Sigmoid colon (tissue), 7 donors: ENCODE data around the gene PEX11B. TPM values are rescaled to one million over a fixed set of nuclear protein-coding genes. Genes with fewer than 3 reads are reported as not detected.
A peak's percentile ranks its signal among the peaks of the same experiment; 100 is the strongest.

Experiments
- DNase-seq: peaks from one replicate; pipeline ENCODE4 v3.0.0-alpha.2; 2019
- H3K27ac ChIP-seq, 4 donors: fragments of 200-600 bp; sonication (generic); one replicate each; pipeline ENCODE4 v1.5.1; 2016 to 2019; ENCODE audit warnings: mild to moderate bottlenecking in 1 of 4
- H3K27me3 ChIP-seq, 3 donors: fragments of 200-600 bp; sonication (generic); one replicate each; pipeline ENCODE4 v1.5.1; 2019; ENCODE audit warnings: mild to moderate bottlenecking in 1 of 3
- H3K36me3 ChIP-seq, 4 donors: fragments of 200-600 bp; sonication (generic); one replicate each; pipeline ENCODE4 v1.5.1; 2016 to 2019
- H3K4me1 ChIP-seq, 4 donors: fragments of 200-600 bp; sonication (generic); one replicate each; pipeline ENCODE4 v1.5.1; 2017 to 2019
- H3K4me3 ChIP-seq, 4 donors: fragments of 200-600 bp; sonication (generic); one replicate each; pipeline ENCODE4 v1.5.1; 2017 to 2019; ENCODE audit warnings: mild to moderate bottlenecking in 2 of 4, moderate library complexity in 1 of 4
- H3K9me3 ChIP-seq, 4 donors: fragments of 200-600 bp in 3 of 4; sonication (generic) in 3 of 4; one replicate each; pipeline versions ENCODE4 v1.5.1 to v1.6.1; 2013 to 2019
- EP300 ChIP-seq, 4 donors: sonication (generic); formaldehyde crosslinking; IDR thresholded peaks; one replicate each; pipeline ENCODE4 v1.6.1; 2017; ENCODE audit warnings: antibody characterized with exemption in 4 of 4
- POLR2A ChIP-seq, 2 donors: fragments of 450-650 bp; IDR thresholded peaks; one replicate each; pipeline ENCODE4 v1.6.1; 2016; ENCODE audit warnings: antibody characterized with exemption in 2 of 2, mild to moderate bottlenecking in 2 of 2, moderate library complexity in 2 of 2
- POLR2AphosphoS5 ChIP-seq, 4 donors: sonication (generic); formaldehyde crosslinking; IDR thresholded peaks; one replicate each; pipeline ENCODE4 v1.6.1; 2017; ENCODE audit warnings: antibody characterized with exemption in 4 of 4
- WGBS, 2 donors: extraction: QIAGEN DNeasy Blood & Tissue Kit; methylation state at CpG; one replicate each; pipeline ENCODE4 v1.1.7; 2013; 5-methylcytosine and 5-hydroxymethylcytosine counted together
- intact Hi-C: fragments of 100-400 bp; cut with DNase I; formaldehyde crosslinking; loops from one replicate; pipeline ENCODE4 v1.15.1; 2023
- polyA plus RNA-seq, 3 donors: library from polyadenylated mRNA; stranded (reverse); fragments of 200-250 nt; gene quantifications; one replicate each; pipeline ENCODE4 v1.2.3, GENCODE V29; 2013
- total RNA-seq, 4 donors: library from RNA; depleted of rRNA; stranded (reverse); fragments of >200 nt; gene quantifications; one replicate each; pipeline ENCODE4 v1.1.0, GENCODE V29; 2016
- TF ChIP-seq, protein P1 (sequence below), 4 experiments: fragments of 450-650 bp in 3 of 4; fragments of 200-600 bp in 1 of 4; IDR thresholded peaks; one replicate each; pipeline ENCODE4 v1.5.1; 2016 to 2019; ENCODE audit warnings: antibody characterized with exemption in 4 of 4, mild to moderate bottlenecking in 3 of 4, moderate library complexity in 2 of 4
- donor health status: healthy with polysubstance abuse.
- donor health status: Bipolar disorder and iron deficiency.
- donor health status: healthy.

The PEX11B gene
- total and polyA plus RNA-seq, 7 donors, result 20.2 to 41.8 (median 22.5) TPM

DNA sequence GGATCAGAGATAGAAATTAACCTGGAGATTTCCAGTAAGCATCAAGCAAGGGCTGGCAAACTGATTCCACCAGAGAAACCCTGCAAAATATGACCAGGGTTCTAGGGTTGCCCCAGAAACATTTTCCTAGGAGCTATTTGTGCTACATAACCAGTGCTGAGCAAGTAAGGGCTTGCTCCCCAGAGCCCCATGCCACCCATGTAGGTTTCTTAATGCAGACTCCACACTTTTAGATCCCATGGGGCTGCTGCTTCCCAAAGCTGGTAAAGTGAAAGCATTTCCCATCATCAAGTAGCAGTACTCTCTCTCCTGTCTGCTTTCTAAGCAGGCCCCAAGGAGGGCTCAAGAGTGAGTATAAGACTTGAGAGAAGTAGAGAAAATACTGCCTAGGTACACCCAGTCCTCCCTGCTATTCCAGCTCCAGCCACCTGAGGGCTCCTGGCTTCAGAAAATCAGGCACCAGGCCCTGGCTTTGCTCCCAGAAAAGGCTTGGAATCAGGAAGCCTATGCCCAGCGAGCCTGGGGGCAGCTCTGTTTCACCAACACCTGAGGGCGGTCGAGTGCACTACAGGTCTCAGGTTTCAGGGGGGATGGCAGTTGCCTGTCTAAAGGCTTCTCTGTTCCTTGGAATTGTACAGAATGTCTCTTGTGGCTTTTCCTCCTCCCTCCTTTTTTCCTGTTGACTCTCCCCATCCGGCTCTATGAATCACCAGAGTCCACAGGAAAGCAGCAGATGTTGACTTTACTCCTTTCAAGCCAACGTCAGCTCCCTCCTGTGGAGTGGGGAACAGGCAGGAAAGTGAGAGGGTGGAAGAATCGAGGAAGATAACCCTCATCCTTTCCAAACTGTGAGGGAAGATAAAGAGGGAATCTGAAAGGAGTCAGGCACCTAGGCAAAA lies 26.7 kb downstream of the PEX11B start:
- peaks cover 0 to 21% (median 18%) of the 10 kb centered on the region in 4 donors for H3K4me1 ChIP-seq
- peak overlapping the region in 2 of 4 donors; percentile 14 to 24 for H3K4me3 ChIP-seq
- intact Hi-C loops, result loop anchor here (1.0 to 5.0 kb wide), 4 partner anchors 18 to 121 kb away; partner anchors contain the start of genes ITGA10 and PIAS3
- DNase-seq, result peak; percentile 98
- no peaks in the 10 kb centered on the region for H3K36me3 ChIP-seq
- 4 to 20% methylated on average over 6 of the region's 6 CpGs for WGBS, 2 donors
- TF ChIP-seq, protein P1, sequence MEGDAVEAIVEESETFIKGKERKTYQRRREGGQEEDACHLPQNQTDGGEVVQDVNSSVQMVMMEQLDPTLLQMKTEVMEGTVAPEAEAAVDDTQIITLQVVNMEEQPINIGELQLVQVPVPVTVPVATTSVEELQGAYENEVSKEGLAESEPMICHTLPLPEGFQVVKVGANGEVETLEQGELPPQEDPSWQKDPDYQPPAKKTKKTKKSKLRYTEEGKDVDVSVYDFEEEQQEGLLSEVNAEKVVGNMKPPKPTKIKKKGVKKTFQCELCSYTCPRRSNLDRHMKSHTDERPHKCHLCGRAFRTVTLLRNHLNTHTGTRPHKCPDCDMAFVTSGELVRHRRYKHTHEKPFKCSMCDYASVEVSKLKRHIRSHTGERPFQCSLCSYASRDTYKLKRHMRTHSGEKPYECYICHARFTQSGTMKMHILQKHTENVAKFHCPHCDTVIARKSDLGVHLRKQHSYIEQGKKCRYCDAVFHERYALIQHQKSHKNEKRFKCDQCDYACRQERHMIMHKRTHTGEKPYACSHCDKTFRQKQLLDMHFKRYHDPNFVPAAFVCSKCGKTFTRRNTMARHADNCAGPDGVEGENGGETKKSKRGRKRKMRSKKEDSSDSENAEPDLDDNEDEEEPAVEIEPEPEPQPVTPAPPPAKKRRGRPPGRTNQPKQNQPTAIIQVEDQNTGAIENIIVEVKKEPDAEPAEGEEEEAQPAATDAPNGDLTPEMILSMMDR (IDR thresholded peaks at IDR 0.05), result peak; percentile 93 to 98 (median 96)
- TF ChIP-seq EP300 (IDR thresholded peaks at IDR 0.05) (peak in 1 of 4 donors; percentile 31), POLR2AphosphoS5 (IDR thresholded peaks at IDR 0.05) (peak; percentile 26 to 72 (median 67)), POLR2A (IDR thresholded peaks at IDR 0.05) (no peak)
- peak overlapping the region; percentile 78 to 86 (median 78) for H3K27ac ChIP-seq
- H3K27me3 ChIP-seq, result no peaks in the 10 kb centered on the region
- no peaks in the 10 kb centered on the region for H3K9me3 ChIP-seq

GRCh38 chr1:145891143-145891542 lies 27.4 kb downstream of the PEX11B start:
- TF ChIP-seq, protein P1 (IDR thresholded peaks at IDR 0.05), result no peak
- TF ChIP-seq EP300 (IDR thresholded peaks at IDR 0.05) (no peak), POLR2AphosphoS5 (IDR thresholded peaks at IDR 0.05) (no peak), POLR2A (IDR thresholded peaks at IDR 0.05) (no peak)
- H3K27me3 ChIP-seq, result no peaks in the 10 kb centered on the region
- peaks cover 0 to 21% (median 19%) of the 10 kb centered on the region in 4 donors for H3K4me1 ChIP-seq
- no peak for DNase-seq
- no peaks in the 10 kb centered on the region for H3K9me3 ChIP-seq
- intact Hi-C loops, result loop anchor here (5.0 kb wide), 1 partner anchor 34 kb away; the partner anchor contains the start of gene PIAS3
- H3K36me3 ChIP-seq, result no peaks in the 10 kb centered on the region
- H3K27ac ChIP-seq, result peak overlapping the region; percentile 78 to 86 (median 78)
- 16 to 66% methylated on average over 1 of the region's 1 CpG for WGBS, 2 donors
- no peak overlapping the region for H3K4me3 ChIP-seq

- H3K36me3 ChIP-seq, result no peaks in the 10 kb centered on the region
- H3K27ac ChIP-seq, result no peak overlapping the region
- no peak for DNase-seq
- intact Hi-C loops, result loop anchor here (5.0 kb wide), 1 partner anchor 32 kb away; the partner anchor contains the start of gene PIAS3
- 94 to 95% methylated on average over 3 of the region's 3 CpGs for WGBS, 2 donors
- no peaks in the 10 kb centered on the region for H3K9me3 ChIP-seq
- H3K27me3 ChIP-seq, result no peaks in the 10 kb centered on the region
- peaks cover 0 to 27% (median 26%) of the 10 kb centered on the region in 4 donors for H3K4me1 ChIP-seq
- no peak overlapping the region for H3K4me3 ChIP-seq
- TF ChIP-seq POLR2AphosphoS5 (IDR thresholded peaks at IDR 0.05), result no peak
- TF ChIP-seq, protein P1 (IDR thresholded peaks at IDR 0.05), result no peak
- TF ChIP-seq POLR2A (IDR thresholded peaks at IDR 0.05), result no peak
- TF ChIP-seq EP300 (IDR thresholded peaks at IDR 0.05), result no peak
Measured at GRCh38 chr1:145889722-145890121, 28.8 kb downstream of the PEX11B start.

DNA sequence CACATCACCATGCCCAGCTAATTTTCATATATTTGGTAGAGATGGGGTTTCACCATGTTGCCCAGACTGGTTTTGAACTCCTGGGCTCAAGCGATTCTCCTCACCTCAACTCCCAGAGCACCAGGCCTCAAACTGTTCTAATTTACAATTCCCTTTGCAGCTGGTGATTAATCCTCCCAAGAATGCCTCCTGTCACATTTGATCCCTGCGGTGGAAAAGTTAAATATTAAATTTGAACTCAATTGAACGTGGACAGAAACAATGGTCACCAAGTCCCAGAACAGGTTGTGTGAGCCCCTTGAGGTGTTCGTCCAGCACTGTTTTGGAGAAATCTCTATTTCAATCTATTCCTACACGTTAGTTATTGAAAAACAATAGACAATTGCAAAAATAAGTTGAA lies 30.9 kb downstream of the PEX11B start:
- intact Hi-C loops, result no loop called here
- peaks cover 0 to 23% (median 21%) of the 10 kb centered on the region in 4 donors for H3K4me1 ChIP-seq
- no peak overlapping the region for H3K4me3 ChIP-seq
- no peak for DNase-seq
- H3K27me3 ChIP-seq, result no peaks in the 10 kb centered on the region
- H3K9me3 ChIP-seq, result no peaks in the 10 kb centered on the region
- WGBS, 2 donors, result 67 to 86% methylated on average over 5 of the region's 5 CpGs
- TF ChIP-seq POLR2A (IDR thresholded peaks at IDR 0.05) (no peak), POLR2AphosphoS5 (IDR thresholded peaks at IDR 0.05) (no peak), EP300 (IDR thresholded peaks at IDR 0.05) (no peak)
- TF ChIP-seq, protein P1 (IDR thresholded peaks at IDR 0.05), result no peak
- no peaks in the 10 kb centered on the region for H3K36me3 ChIP-seq
- no peak overlapping the region for H3K27ac ChIP-seq
